HG03460 (cell line): ENCODE measurements around the gene GRK3.

Source experiments
- ATAC-seq: cut with Tn5 transposase; IDR thresholded peaks from one replicate; pipeline ENCODE4 v1.9.1; 2021; ENCODE audit not compliant: unreplicated experiment

The GRK3 gene

GRCh38 chr22:25722223-25722622 is 157.7 kb downstream of the GRK3 start:
- ATAC-seq: no peak

- no peak for ATAC-seq
Observed at GRCh38 chr22:25722626-25723025, 158.2 kb downstream of the GRK3 start.

GRCh38 chr22:25726241-25726640 is 161.8 kb downstream of the GRK3 start:
- ATAC-seq: no peak

GRCh38 chr22:25728071-25728470 is 163.6 kb downstream of the GRK3 start:
- ATAC-seq: no peak

- ATAC-seq: no peak
Observed at GRCh38 chr22:25729016-25729995, 164.8 kb downstream of the GRK3 start.

- no peak for ATAC-seq
Observed at GRCh38 chr22:25735650-25736049, 171.2 kb downstream of the GRK3 start.

- no peak for ATAC-seq
Observed at GRCh38 chr22:25736378-25737011, 172.0 kb downstream of the GRK3 start.

GRCh38 chr22:25739659-25740344 is 175.3 kb downstream of the GRK3 start:
- ATAC-seq: no peak

- no peak for ATAC-seq
Observed at GRCh38 chr22:25741692-25742626, 177.5 kb downstream of the GRK3 start, which contains the start of gene MYO18B. TSS of gene MYO18B (plus strand) at chr22:25742188. CDS start at chr22:25761093, 18,905 bp downstream.

GRCh38 chr22:25742918-25743708 is 178.6 kb downstream of the GRK3 start:
- no peak for ATAC-seq

- no peak for ATAC-seq
Observed at GRCh38 chr22:25744694-25745093, 180.2 kb downstream of the GRK3 start.

- no peak for ATAC-seq
Observed at GRCh38 chr22:25745341-25746011, 181.0 kb downstream of the GRK3 start.

GRCh38 chr22:25746012-25746373 is 181.5 kb downstream of the GRK3 start:
- no peak for ATAC-seq

GRCh38 chr22:25747245-25747944 is 182.9 kb downstream of the GRK3 start:
- ATAC-seq: no peak

- no peak for ATAC-seq
Observed at GRCh38 chr22:25748140-25748539, 183.7 kb downstream of the GRK3 start.

GRCh38 chr22:25748704-25749103 is 184.2 kb downstream of the GRK3 start:
- no peak for ATAC-seq

GRCh38 chr22:25749420-25750169 is 185.1 kb downstream of the GRK3 start:
- ATAC-seq: no peak
